OCI-LY1 (cell line): ENCODE results near the gene IGFALS.

Source experiments
- H2AFZ ChIP-seq: fragments of 200-600 bp; sonication (generic), shearing (Covaris generic); 2 replicates; pipeline ENCODE4 v1.6.0; 2014; ENCODE audit warnings: antibody characterized with exemption, mild to moderate bottlenecking, low read length
- H3F3A ChIP-seq: fragments of 200-600 bp; sonication (generic), shearing (Covaris generic); 2 replicates; pipeline ENCODE4 v1.6.0; 2014; ENCODE audit warnings: mild to moderate bottlenecking, antibody characterized with exemption, low read length, moderate library complexity; ENCODE audit not compliant: insufficient read depth
- H3K27ac ChIP-seq: fragments of 200-600 bp; sonication (generic); 2 replicates; pipeline ENCODE4 v1.5.1; 2014; ENCODE audit warnings: low read length, mixed run types, mild to moderate bottlenecking, low read depth; ENCODE audit not compliant: poor library complexity, severe bottlenecking
- H3K27me3 ChIP-seq: fragments of 200-600 bp; sonication (generic); 2 replicates; pipeline ENCODE4 v1.6.0; 2014; ENCODE audit warnings: antibody characterized with exemption, mild to moderate bottlenecking, low read length, moderate library complexity; ENCODE audit not compliant: insufficient read depth
- H3K36me3 ChIP-seq: fragments of 200-600 bp; sonication (generic); 2 replicates; pipeline ENCODE4 v1.6.1; 2014; ENCODE audit warnings: mild to moderate bottlenecking, antibody characterized with exemption, low read length, moderate library complexity, mixed read lengths; ENCODE audit not compliant: insufficient read depth
- H3K4me1 ChIP-seq: fragments of 200-600 bp; sonication (generic); 2 replicates; pipeline ENCODE4 v1.5.1; 2014; ENCODE audit warnings: mild to moderate bottlenecking, low read length, moderate library complexity; ENCODE audit not compliant: insufficient read depth, severe bottlenecking
- H3K4me2 ChIP-seq: fragments of 200-600 bp; sonication (generic), shearing (Covaris generic); 2 replicates; pipeline ENCODE4 v1.6.1; 2014; ENCODE audit warnings: low read length
- H3K4me3 ChIP-seq: fragments of 200-600 bp; sonication (generic); 2 replicates; pipeline ENCODE4 v1.5.1; 2014; ENCODE audit warnings: low read length, low read depth, mild to moderate bottlenecking, mixed read lengths; ENCODE audit not compliant: poor library complexity, severe bottlenecking
- H3K79me2 ChIP-seq: fragments of 200-600 bp; shearing (Covaris generic); 2 replicates; pipeline ENCODE4 v1.6.1; 2016; ENCODE audit warnings: mixed run types, low read length, mixed read lengths; ENCODE audit not compliant: insufficient read depth
- H3K9ac ChIP-seq: fragments of 200-600 bp; sonication (generic), shearing (Covaris generic); 2 replicates; pipeline ENCODE4 v1.6.1; 2014; ENCODE audit warnings: mild to moderate bottlenecking, low read length, mixed read lengths
- H3K9me2 ChIP-seq: fragments of 200-600 bp; sonication (generic), shearing (Covaris generic); 2 replicates; pipeline ENCODE4 v1.6.1; 2014; ENCODE audit warnings: low read depth, mild to moderate bottlenecking, low read length, mixed read lengths
- H3K9me3 ChIP-seq: fragments of 200-600 bp; shearing (Covaris generic); 2 replicates; pipeline ENCODE4 v1.6.1; 2014; ENCODE audit warnings: low read length, mixed read lengths
- H4K20me1 ChIP-seq: fragments of 200-600 bp; sonication (generic), shearing (Covaris generic); 2 replicates; pipeline ENCODE4 v1.6.0; 2016; ENCODE audit warnings: mild to moderate bottlenecking, low read length; ENCODE audit not compliant: insufficient read depth
- EZH2 ChIP-seq: fragments of 200-600 bp; sonication (generic), shearing (Covaris generic); IDR thresholded peaks from 2 replicates; pipeline ENCODE4 v1.8.0; 2017; ENCODE audit warnings: borderline replicate concordance, mixed run types, mild to moderate bottlenecking, antibody characterized with exemption, low read length, moderate library complexity, mixed read lengths
- TF ChIP-seq, protein P1 (sequence below): fragments of 200-600 bp; sonication (generic), shearing (Covaris generic); IDR thresholded peaks from 2 replicates; pipeline ENCODE4 v1.5.1; 2017; ENCODE audit warnings: mild to moderate bottlenecking, antibody characterized with exemption, low read length, moderate library complexity, mixed read lengths

Gene IGFALS

GRCh38 chr16:1828645-1829410 lies 35.3 kb upstream of the IGFALS start:
- no peak for TF ChIP-seq EZH2
- TF ChIP-seq, protein P1, sequence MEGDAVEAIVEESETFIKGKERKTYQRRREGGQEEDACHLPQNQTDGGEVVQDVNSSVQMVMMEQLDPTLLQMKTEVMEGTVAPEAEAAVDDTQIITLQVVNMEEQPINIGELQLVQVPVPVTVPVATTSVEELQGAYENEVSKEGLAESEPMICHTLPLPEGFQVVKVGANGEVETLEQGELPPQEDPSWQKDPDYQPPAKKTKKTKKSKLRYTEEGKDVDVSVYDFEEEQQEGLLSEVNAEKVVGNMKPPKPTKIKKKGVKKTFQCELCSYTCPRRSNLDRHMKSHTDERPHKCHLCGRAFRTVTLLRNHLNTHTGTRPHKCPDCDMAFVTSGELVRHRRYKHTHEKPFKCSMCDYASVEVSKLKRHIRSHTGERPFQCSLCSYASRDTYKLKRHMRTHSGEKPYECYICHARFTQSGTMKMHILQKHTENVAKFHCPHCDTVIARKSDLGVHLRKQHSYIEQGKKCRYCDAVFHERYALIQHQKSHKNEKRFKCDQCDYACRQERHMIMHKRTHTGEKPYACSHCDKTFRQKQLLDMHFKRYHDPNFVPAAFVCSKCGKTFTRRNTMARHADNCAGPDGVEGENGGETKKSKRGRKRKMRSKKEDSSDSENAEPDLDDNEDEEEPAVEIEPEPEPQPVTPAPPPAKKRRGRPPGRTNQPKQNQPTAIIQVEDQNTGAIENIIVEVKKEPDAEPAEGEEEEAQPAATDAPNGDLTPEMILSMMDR = no peak
- Histone ChIP-seq H3K4me1 (peaks cover 8% of the 10 kb centered on the region), H3K27ac (no peak overlapping the region), H2AFZ (no peak overlapping the region), H3K9ac (no peak overlapping the region), H4K20me1 (no peaks in the 10 kb centered on the region), H3K79me2 (no peaks in the 10 kb centered on the region), H3K9me3 (no peaks in the 10 kb centered on the region), H3F3A (no peaks in the 10 kb centered on the region), H3K36me3 (no peaks in the 10 kb centered on the region; the same call in 1 of the 2 replicates), H3K27me3 (peaks cover 4% of the 10 kb centered on the region; the same call in 1 of the 2 replicates), H3K4me3 (no peak overlapping the region), H3K4me2 (no peak overlapping the region), H3K9me2 (no peaks in the 10 kb centered on the region)

DNA sequence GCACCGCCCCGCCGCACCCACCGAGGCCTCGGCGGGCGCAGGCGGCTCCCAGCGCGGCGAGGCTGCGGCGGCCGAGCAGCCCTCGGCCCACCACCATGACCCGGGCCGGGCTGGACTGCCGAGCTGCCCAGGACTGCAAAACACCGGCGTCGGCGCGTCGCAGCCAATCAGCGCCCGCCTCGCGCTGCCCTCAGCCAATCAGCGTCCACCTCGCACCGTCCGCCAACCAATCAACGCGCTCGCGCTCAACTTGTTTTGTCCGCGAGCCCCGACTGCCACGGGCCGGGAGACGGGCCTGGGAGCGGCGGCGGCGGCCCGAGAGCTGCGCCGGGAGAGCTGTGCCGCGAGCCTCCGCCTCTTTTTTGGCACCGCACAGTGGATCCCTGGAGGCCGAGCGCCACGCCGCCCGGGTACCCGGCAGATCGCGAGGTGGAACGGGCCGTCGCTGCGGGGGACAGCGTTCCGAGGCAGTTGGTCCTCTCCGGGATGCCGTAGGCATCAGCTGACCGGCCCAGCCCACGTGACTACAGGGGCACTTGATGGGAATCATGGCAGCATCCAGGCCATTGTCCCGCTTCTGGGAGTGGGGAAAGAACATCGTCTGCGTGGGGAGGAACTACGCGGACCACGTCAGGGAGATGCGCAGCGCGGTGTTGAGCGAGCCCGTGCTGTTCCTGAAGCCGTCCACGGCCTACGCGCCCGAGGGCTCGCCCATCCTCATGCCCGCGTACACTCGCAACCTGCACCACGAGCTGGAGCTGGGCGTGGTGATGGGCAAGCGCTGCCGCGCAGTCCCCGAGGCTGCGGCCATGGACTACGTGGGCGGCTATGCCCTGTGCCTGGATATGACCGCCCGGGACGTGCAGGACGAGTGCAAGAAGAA lies 33.4 kb upstream of the IGFALS start, which contains the start of the genes FAHD1 and HAGH:
FAHD1 (plus strand) TSS at position 516 of the 883 bp plus-strand sequence; CDS start at position 549, 33 bp downstream.
HAGH (minus strand) TSS at position 135 of the 883 bp plus-strand sequence; CDS start at position 97, 38 bp downstream.
- no peaks in the 10 kb centered on the region for H3F3A ChIP-seq
- H4K20me1 ChIP-seq = no peaks in the 10 kb centered on the region
- no peaks in the 10 kb centered on the region for H3K9me2 ChIP-seq
- H3K9ac ChIP-seq = peak within 1 kb of the TSS; percentile 40
- H3K79me2 ChIP-seq = no peaks in the 10 kb centered on the region
- H2AFZ ChIP-seq = no peak within 1 kb of the TSS
- no peak within 1 kb of the TSS for H3K27ac ChIP-seq
- no peaks in the 10 kb centered on the region; the same call in 1 of the 2 replicates for H3K36me3 ChIP-seq
- peak within 1 kb of the TSS; percentile 65 for H3K4me2 ChIP-seq
- peaks cover 8% of the 10 kb centered on the region for H3K4me1 ChIP-seq
- H3K4me3 ChIP-seq = peak within 1 kb of the TSS; percentile 64
- H3K9me3 ChIP-seq = no peaks in the 10 kb centered on the region
- TF ChIP-seq EZH2 = no peak
- TF ChIP-seq, protein P1 = no peak
- peaks cover 4% of the 10 kb centered on the region; the same call in 1 of the 2 replicates for H3K27me3 ChIP-seq

GRCh38 chr16:1825864-1826690 lies 32.6 kb upstream of the IGFALS start:
- Histone ChIP-seq H4K20me1 (no peaks in the 10 kb centered on the region), H3K9ac (no peak overlapping the region; the same call in 1 of the 2 replicates), H2AFZ (no peak overlapping the region)

More at GRCh38 chr16:1825864-1826690, 32.6 kb upstream of the IGFALS start:
- Histone ChIP-seq H3K36me3 (no peaks in the 10 kb centered on the region; the same call in 1 of the 2 replicates), H3K79me2 (no peaks in the 10 kb centered on the region), H3F3A (no peaks in the 10 kb centered on the region), H3K9me3 (no peaks in the 10 kb centered on the region), H3K27me3 (0 out of 2 replicates have a peak, but pooled peaks cover 4% of the 10 kb centered on the region), H3K4me3 (peak overlapping the region; percentile 64), H3K27ac (no peak overlapping the region), H3K4me1 (peaks cover 8% of the 10 kb centered on the region), H3K4me2 (peak overlapping the region; percentile 62), H3K9me2 (no peaks in the 10 kb centered on the region)
- TF ChIP-seq, protein P1 = no peak
- no peak for TF ChIP-seq EZH2
